Nephron (organoid): ENCODE results near the gene WDR18.
A peak's percentile ranks its signal among the peaks of the same experiment; 100 is the strongest.

Experiments
- H3K27ac Mint-ChIP-seq, 3 experiments: 2 replicates each; pipeline ENCODE4 v1.8.0; 2020; ENCODE audit warnings: mixed read lengths in 3 of 3, mild to moderate bottlenecking in 2 of 3, moderate library complexity in 1 of 3
- H3K27me3 Mint-ChIP-seq: 2 replicates; pipeline ENCODE4 v1.8.0; 2021; ENCODE audit warnings: low read depth, mild to moderate bottlenecking, moderate library complexity, mixed read lengths
- H3K36me3 Mint-ChIP-seq: 2 replicates; pipeline ENCODE4 v1.8.0; 2020; ENCODE audit warnings: low read depth, mixed read lengths
- H3K4me1 Mint-ChIP-seq: 2 replicates; pipeline ENCODE4 v1.8.0; 2020; ENCODE audit warnings: mixed read lengths
- H3K4me3 Mint-ChIP-seq, 3 experiments: 2 replicates each; pipeline ENCODE4 v1.8.0; 2020; ENCODE audit warnings: mild to moderate bottlenecking in 3 of 3, mixed read lengths in 3 of 3, moderate library complexity in 2 of 3
- H3K9me3 Mint-ChIP-seq: 2 replicates; pipeline ENCODE4 v1.8.0; 2020; ENCODE audit warnings: mixed read lengths
- CTCF ChIP-seq, 3 experiments: fragments of 200-600 bp; sonication (generic); IDR thresholded peaks; one replicate each; pipeline ENCODE4 v1.5.0; 2021; ENCODE audit warnings: antibody characterized with exemption in 3 of 3; ENCODE audit not compliant: unreplicated experiment in 3 of 3

The WDR18 gene

GRCh38 chr19:1013218-1013617 lies 29.1 kb downstream of the WDR18 start:
- TF ChIP-seq CTCF (IDR thresholded peaks at IDR 0.05; ENCODE audit: unreplicated experiment in 3 of 3), result no peak
- Mint-ChIP-seq H3K9me3 (no peaks in the 10 kb centered on the region), H3K4me3 (no peak overlapping the region), H3K36me3 (no peaks in the 10 kb centered on the region), H3K27ac (no peak overlapping the region), H3K27me3 (no peaks in the 10 kb centered on the region), H3K4me1 (peaks cover 9% of the 10 kb centered on the region)

GRCh38 chr19:1014161-1015060 lies 30.3 kb downstream of the WDR18 start:
- TF ChIP-seq CTCF (IDR thresholded peaks at IDR 0.05; ENCODE audit: unreplicated experiment in 3 of 3), result no peak

DNA sequence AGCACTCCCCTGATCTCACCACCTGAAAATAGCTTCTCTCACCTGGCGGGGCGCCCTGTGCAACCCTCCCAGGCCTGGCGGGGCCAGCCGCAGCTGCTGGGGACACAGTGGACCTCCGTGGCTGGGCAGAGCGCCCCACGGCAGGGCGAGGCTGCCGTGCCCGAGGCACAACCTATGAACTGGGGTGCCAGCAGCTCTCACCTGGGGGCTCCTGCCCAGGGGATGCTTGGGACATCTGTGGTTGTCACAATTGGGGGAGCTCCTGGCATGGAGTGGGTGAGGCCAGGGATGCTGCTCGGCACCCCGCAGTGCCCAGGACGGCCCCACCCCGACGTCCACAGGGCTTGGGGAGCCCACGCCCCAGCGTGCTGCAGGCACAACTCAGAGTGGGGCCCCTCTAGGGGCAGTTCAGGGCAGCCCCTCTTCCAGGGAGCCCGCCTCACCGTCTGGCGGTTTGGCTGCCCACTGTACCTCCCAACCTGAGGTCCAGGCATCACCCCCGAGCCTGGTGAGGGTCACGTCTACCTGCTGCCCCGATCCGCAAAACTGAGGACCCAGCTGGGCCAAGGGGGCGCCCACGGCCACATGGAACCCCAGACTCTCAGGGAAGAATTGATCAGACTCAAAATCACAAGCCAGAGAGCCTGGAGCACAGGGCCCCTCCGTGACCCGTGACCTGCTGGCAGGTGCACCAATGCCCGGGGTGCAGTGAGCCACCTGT lies 31.1 kb downstream of the WDR18 start:
- Mint-ChIP-seq H3K4me3 (peak overlapping the region in 1 of 3 experiments; percentile 66), H3K4me1 (peaks cover 9% of the 10 kb centered on the region), H3K27me3 (no peaks in the 10 kb centered on the region), H3K9me3 (no peaks in the 10 kb centered on the region), H3K36me3 (no peaks in the 10 kb centered on the region), H3K27ac (peak overlapping the region in 2 of 3 experiments; percentile 65 to 81)
- no peak for TF ChIP-seq CTCF (IDR thresholded peaks at IDR 0.05; ENCODE audit: unreplicated experiment in 3 of 3)

More at GRCh38 chr19:1014161-1015060, 30.3 kb downstream of the WDR18 start:
- Mint-ChIP-seq H3K9me3 (no peaks in the 10 kb centered on the region), H3K27me3 (no peaks in the 10 kb centered on the region), H3K4me1 (peaks cover 9% of the 10 kb centered on the region), H3K4me3 (no peak overlapping the region), H3K36me3 (no peaks in the 10 kb centered on the region), H3K27ac (no peak overlapping the region)

- no peak for TF ChIP-seq CTCF (IDR thresholded peaks at IDR 0.05; ENCODE audit: unreplicated experiment in 3 of 3)
- peaks cover 9% of the 10 kb centered on the region for H3K4me1 Mint-ChIP-seq
These were observed 31.9 kb downstream of the WDR18 start for GRCh38 chr19:1015782-1016646.

DNA sequence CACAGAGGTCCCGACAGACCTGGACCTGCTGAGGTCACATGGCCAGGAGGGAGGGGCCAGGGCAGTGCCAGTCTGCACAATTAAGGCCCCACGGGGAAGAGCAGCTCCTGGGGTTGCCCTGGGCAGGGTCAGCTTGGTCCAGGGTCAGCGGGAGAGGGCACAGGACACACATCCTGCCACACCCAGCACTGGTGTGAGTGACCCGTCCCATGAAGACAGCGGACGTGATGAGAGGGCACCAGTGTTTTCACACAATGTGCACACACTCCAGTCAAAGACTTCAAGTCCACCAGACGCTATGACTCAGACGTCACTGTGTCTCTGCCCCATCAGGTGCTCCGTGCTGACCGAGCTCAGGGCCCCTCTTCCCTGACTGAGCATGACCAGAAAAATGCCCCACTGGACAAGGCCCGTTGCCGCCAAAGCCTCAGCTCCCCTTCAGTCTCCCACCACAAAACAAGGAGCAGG lies 32.5 kb downstream of the WDR18 start:
- TF ChIP-seq CTCF (IDR thresholded peaks at IDR 0.05; ENCODE audit: unreplicated experiment in 3 of 3), result no peak
- H3K36me3 Mint-ChIP-seq, result no peaks in the 10 kb centered on the region
- H3K4me1 Mint-ChIP-seq, result peaks cover 16% of the 10 kb centered on the region
- peak overlapping the region; percentile 48 to 83 (median 81) for H3K27ac Mint-ChIP-seq
- peaks cover 3% of the 10 kb centered on the region for H3K27me3 Mint-ChIP-seq
- H3K9me3 Mint-ChIP-seq, result no peaks in the 10 kb centered on the region
- peak overlapping the region; percentile 66 to 75 (median 75) for H3K4me3 Mint-ChIP-seq

More at GRCh38 chr19:1015782-1016646, 31.9 kb downstream of the WDR18 start:
- H3K36me3 Mint-ChIP-seq, result no peaks in the 10 kb centered on the region
- H3K27me3 Mint-ChIP-seq, result no peaks in the 10 kb centered on the region
- H3K9me3 Mint-ChIP-seq, result no peaks in the 10 kb centered on the region
- H3K4me3 Mint-ChIP-seq, result peak overlapping the region; percentile 66 to 75 (median 67)
- peak overlapping the region in 2 of 3 experiments; percentile 65 to 81 for H3K27ac Mint-ChIP-seq
